Brain microvascular endothelial cell (primary cell): ENCODE measurements around the gene HOXA11.

ENCODE experiments used
- DNase-seq: peaks from one replicate; pipeline ENCODE4 v3.0.0-alpha.2; 2020
- H3K27ac ChIP-seq: fragments of 250-450 bp; sonication (Bioruptor Pico); 2 replicates; pipeline ENCODE4 v1.5.1; 2020; ENCODE audit warnings: mild to moderate bottlenecking, moderate library complexity
- H3K27me3 ChIP-seq: fragments of 250-450 bp; sonication (Bioruptor Pico); replicated peaks from 2 replicates; pipeline ENCODE4 v1.5.1; 2020; ENCODE audit warnings: mild to moderate bottlenecking
- H3K36me3 ChIP-seq: fragments of 250-450 bp; sonication (Bioruptor Pico); replicated peaks from 2 replicates; pipeline ENCODE4 v1.5.1; 2020; ENCODE audit warnings: mild to moderate bottlenecking
- H3K4me3 ChIP-seq: 2 replicates; pipeline ENCODE4 v1.5.1; 2011; ENCODE audit warnings: low read depth, mild to moderate bottlenecking, control low read depth, low read length, moderate library complexity
- CTCF ChIP-seq: IDR thresholded peaks from 2 replicates; pipeline ENCODE4 v1.5.1; 2011; ENCODE audit warnings: low read depth, mild to moderate bottlenecking, moderate library complexity, low read length, control low read depth, inconsistent platforms; ENCODE audit errors: missing control alignments
- in situ Hi-C: cut with HindIII; loops from 2 replicates; pipeline ENCODE4 v1.10.0; 2017; ENCODE audit warnings: low sequenced_read_pairs, low pct_ligation_motif_present

HOXA11 gene

GRCh38 chr7:27165996-27166530 is 19.0 kb downstream of the HOXA11 start:
- no peak overlapping the region for H3K27ac ChIP-seq
- DNase-seq = no peak
- in situ Hi-C loops = loop anchor here (10.0 kb wide), 1 partner anchor 791 kb away; no protein-coding TSS in a partner anchor

GRCh38 chr7:27165089-27165995 is 19.7 kb downstream of the HOXA11 start, which contains the start of gene HOXA9:
HOXA9 (minus strand) TSS chr7:27165537; CDS start chr7:27165457, 80 bp downstream.
- Histone ChIP-seq H3K4me3 (no peak within 1 kb of the TSS), H3K36me3 (no peaks in the 10 kb centered on the region), H3K27ac (no peak within 1 kb of the TSS), H3K27me3 (peaks cover 94% of the 10 kb centered on the region)
- in situ Hi-C loops = loop anchor here (10.0 kb wide), 1 partner anchor 791 kb away; no protein-coding TSS in a partner anchor
- TF ChIP-seq CTCF = no peak
- no peak for DNase-seq

More at GRCh38 chr7:27165996-27166530, 19.0 kb downstream of the HOXA11 start:
- TF ChIP-seq CTCF = no peak
- H3K4me3 ChIP-seq = no peak overlapping the region
- no peaks in the 10 kb centered on the region for H3K36me3 ChIP-seq
- peaks cover 95% of the 10 kb centered on the region for H3K27me3 ChIP-seq

DNA sequence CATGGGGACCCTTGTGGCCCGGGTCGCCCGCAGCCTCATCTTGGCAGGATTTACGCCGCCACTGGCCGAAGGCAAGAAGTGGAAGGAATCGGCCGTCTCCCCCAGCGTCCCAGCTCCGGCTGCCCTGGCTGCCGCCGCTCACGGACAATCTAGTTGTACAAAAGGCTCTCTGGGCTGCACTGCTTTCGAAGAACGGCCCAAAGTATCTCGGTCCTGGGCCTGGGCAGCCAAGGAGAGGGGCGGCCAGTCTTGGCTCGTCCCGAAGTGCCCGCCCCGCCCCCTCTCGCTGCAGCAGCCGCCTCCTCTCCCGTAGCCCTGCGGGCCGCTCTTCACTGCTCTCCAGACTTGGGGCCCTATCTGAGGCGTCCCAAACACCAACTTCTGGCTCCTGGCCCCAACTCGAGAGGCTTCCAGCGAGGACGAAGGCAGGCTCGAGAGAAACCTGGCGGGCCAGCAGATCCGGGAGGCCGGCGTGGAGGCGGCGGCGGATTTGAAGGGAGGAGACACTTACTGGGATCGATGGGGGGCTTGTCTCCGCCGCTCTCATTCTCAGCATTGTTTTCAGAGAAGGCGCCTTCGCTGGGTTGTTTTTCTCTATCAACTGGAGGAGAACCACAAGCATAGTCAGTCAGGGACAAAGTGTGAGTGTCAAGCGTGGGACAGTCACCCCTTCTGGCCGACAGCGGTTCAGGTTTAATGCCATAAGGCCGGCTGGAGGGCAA is 20.5 kb downstream of the HOXA11 start:
- no peak overlapping the region for H3K4me3 ChIP-seq
- H3K27ac ChIP-seq = no peak overlapping the region

GRCh38 chr7:27164045-27164366 is 21.0 kb downstream of the HOXA11 start:
- H3K27ac ChIP-seq = no peak overlapping the region
- no peak for TF ChIP-seq CTCF
- H3K36me3 ChIP-seq = no peaks in the 10 kb centered on the region
- H3K27me3 ChIP-seq = peaks cover 96% of the 10 kb centered on the region
- in situ Hi-C loops = loop anchor here (10.0 kb wide), 1 partner anchor 789 kb away; no protein-coding TSS in a partner anchor
- DNase-seq = no peak
- no peak overlapping the region for H3K4me3 ChIP-seq

More for the DNA sequence above, 20.5 kb downstream of the HOXA11 start:
- Histone ChIP-seq H3K36me3 (no peaks in the 10 kb centered on the region), H3K27me3 (peaks cover 96% of the 10 kb centered on the region)
- in situ Hi-C loops = loop anchor here (10.0 kb wide), 1 partner anchor 790 kb away; no protein-coding TSS in a partner anchor
- no peak for TF ChIP-seq CTCF
- no peak for DNase-seq

DNA sequence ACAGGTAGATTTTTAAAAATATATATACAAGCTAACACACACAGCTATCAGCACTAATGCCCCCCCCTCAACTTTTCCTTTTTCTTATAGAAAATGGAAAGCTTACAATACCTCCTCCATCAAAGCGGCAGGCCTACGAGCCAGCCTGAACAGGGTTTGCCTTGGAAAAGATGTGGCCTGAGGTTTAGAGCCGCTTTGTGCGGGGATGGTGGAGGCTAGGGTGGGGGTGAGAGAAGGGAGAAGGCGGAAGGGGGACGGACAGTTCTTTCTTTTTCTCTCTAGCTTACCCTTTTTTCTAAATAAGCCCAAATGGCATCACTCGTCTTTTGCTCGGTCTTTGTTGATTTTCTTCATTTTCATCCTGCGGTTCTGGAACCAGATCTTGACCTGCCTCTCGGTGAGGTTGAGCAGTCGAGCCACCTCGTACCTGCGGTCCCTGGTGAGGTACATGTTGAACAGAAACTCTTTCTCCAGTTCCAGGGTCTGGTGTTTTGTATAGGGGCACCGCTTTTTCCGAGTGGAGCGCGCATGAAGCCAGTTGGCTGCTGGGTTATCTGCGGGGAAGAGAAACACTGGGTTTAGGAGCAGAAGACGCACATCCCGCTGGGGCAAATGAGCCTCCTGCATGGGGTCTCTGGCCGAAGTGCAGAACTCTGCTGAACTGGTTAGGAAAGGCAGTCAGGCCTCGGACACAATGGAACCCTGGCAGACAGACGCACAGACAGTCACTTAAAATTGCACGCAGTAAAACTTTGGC is 21.6 kb downstream of the HOXA11 start:
- in situ Hi-C loops = loop anchor here (10.0 kb wide), 1 partner anchor 789 kb away; no protein-coding TSS in a partner anchor
- H3K27me3 ChIP-seq = peaks cover 96% of the 10 kb centered on the region
- DNase-seq = no peak

More for the DNA sequence above, 21.6 kb downstream of the HOXA11 start:
- no peak overlapping the region for H3K27ac ChIP-seq
- TF ChIP-seq CTCF = no peak
- H3K36me3 ChIP-seq = no peaks in the 10 kb centered on the region
- no peak overlapping the region for H3K4me3 ChIP-seq
